K562 (cell line): ENCODE results near the gene HSD11B1L. TPM values are rescaled to one million over a fixed set of nuclear protein-coding genes. Genes with fewer than 3 reads are reported as not detected.

Experiments
- CBX3 ChIP-seq, 2 experiments: IDR thresholded peaks; 1 replicate in 1 of 2; 2 replicates in 1 of 2; pipeline ENCODE4 v1.6.1; 2012; ENCODE audit warnings: inconsistent platforms in 2 of 2, low read length in 2 of 2, borderline replicate concordance in 1 of 2, control low read depth in 1 of 2
- DACH1 ChIP-seq: fragments of 450-650 bp; IDR thresholded peaks from 2 replicates; pipeline ENCODE4 v1.6.1; 2018; ENCODE audit not compliant: partially characterized antibody
- GTF2F1 ChIP-seq: IDR thresholded peaks from 2 replicates; pipeline ENCODE4 v1.6.1; 2011; ENCODE audit warnings: low read depth, low read length, improper control_type of control experiment
- HEY1 ChIP-seq: fragments of 250-450 bp; sonication (Bioruptor Pico); IDR thresholded peaks from 2 replicates; pipeline ENCODE4 v1.5.0; 2020; ENCODE audit warnings: mild to moderate bottlenecking, moderate library complexity, borderline replicate concordance
- MAFK ChIP-seq: IDR thresholded peaks from 2 replicates; pipeline ENCODE4 v1.6.1; 2011; ENCODE audit warnings: low read length, improper control_type of control experiment
- MXI1 ChIP-seq: IDR thresholded peaks from 2 replicates; pipeline ENCODE4 v1.6.1; 2011; ENCODE audit warnings: low read depth, mild to moderate bottlenecking, improper control_type of control experiment, low read length
- NR2C2 ChIP-seq, 2 experiments: fragments of 200-800 bp in 1 of 2; sonication (Bioruptor generic) in 1 of 2; sonication (generic) in 1 of 2; formaldehyde crosslinking in 1 of 2; IDR thresholded peaks; 2 replicates each; pipeline versions ENCODE4 v1.6.1 to v1.8.0; 2016 to 2022; ENCODE audit warnings: mild to moderate bottlenecking in 1 of 2, missing compliant biosample characterization in 1 of 2, missing genetic modification characterization in 1 of 2, missing genetic modification reagents in 1 of 2
- NRF1 ChIP-seq, 2 experiments: fragments of 450-650 bp; IDR thresholded peaks in 1 of 2; conservative IDR thresholded peaks in 1 of 2; 2 replicates each; pipeline ENCODE4 v1.6.1; 2014; ENCODE audit warnings: mild to moderate bottlenecking in 2 of 2
- RAD51 ChIP-seq: fragments of 450-650 bp; IDR thresholded peaks from 2 replicates; pipeline ENCODE4 v1.7.1; 2016; ENCODE audit warnings: low read depth, mild to moderate bottlenecking, borderline replicate concordance
- SLC30A9 ChIP-seq: fragments of 250-450 bp; sonication (Bioruptor Pico); IDR thresholded peaks from 2 replicates; pipeline ENCODE4 v1.8.0; 2022; ENCODE audit warnings: mild to moderate bottlenecking, moderate library complexity
- SMAD3 ChIP-seq: fragments of 450-650 bp; formaldehyde crosslinking; conservative IDR thresholded peaks from 2 replicates; pipeline ENCODE4 v1.4.0; 2020; ENCODE audit warnings: mild to moderate bottlenecking
- TAF9B ChIP-seq: fragments of 450-650 bp; IDR thresholded peaks from 2 replicates; pipeline ENCODE4 v1.6.1; 2018; ENCODE audit warnings: mild to moderate bottlenecking; ENCODE audit not compliant: partially characterized antibody
- TAL1 ChIP-seq: fragments of 450-650 bp; IDR thresholded peaks from 2 replicates; pipeline ENCODE4 v1.6.1; 2016; ENCODE audit warnings: mild to moderate bottlenecking
- ZNF133 ChIP-seq: fragments of 250-450 bp; sonication (Bioruptor Pico); IDR thresholded peaks from 2 replicates; pipeline ENCODE4 v1.4.0; 2020; ENCODE audit warnings: mild to moderate bottlenecking
- ZNF41 ChIP-seq: fragments of 250-450 bp; sonication (Bioruptor Pico); conservative IDR thresholded peaks from 2 replicates; pipeline ENCODE4 v1.4.0; 2020; ENCODE audit warnings: mild to moderate bottlenecking
- ZSCAN32 ChIP-seq: fragments of 450-650 bp; formaldehyde crosslinking; IDR thresholded peaks from 2 replicates; pipeline ENCODE4 v1.4.0; 2020; ENCODE audit warnings: mild to moderate bottlenecking, moderate library complexity
- polyA plus RNA-seq, 8 experiments: library from polyadenylated mRNA; depleted of rRNA in 4 of 8; stranded (reverse) in 5 of 8; unstranded in 3 of 8; fragments of >200 nt; fragmentation: Nextera tagmentation in 2 of 8; fragmentation: Illumina TruSeq in 1 of 8; extraction: Ambion mirVana in 2 of 8; extraction: Trizol in 1 of 8; gene quantifications; 2 replicates each; pipeline versions ENCODE4 v1.2.1 to v1.2.3, GENCODE V29; 2011 to 2014; ENCODE audit warnings: inconsistent platforms in 1 of 8, missing spikeins in 1 of 8
- total RNA-seq, 7 experiments: library from RNA; depleted of rRNA in 6 of 7; stranded (reverse); fragments of >200 nt in 6 of 7; fragmentation: Illumina TruSeq in 2 of 7; extraction: Trizol in 2 of 7; gene quantifications; 2 replicates each; pipeline versions ENCODE4 v1.2.1 to v1.2.3, GENCODE V29; 2011 to 2021; ENCODE audit warnings: low replicate concordance in 1 of 7
- TF ChIP-seq, protein P1 (sequence below): fragments of 200-800 bp; sonication (Bioruptor generic); IDR thresholded peaks from 2 replicates; pipeline ENCODE4 v1.6.1; 2017; ENCODE audit warnings: missing genetic modification characterization, missing compliant biosample characterization
- TF ChIP-seq, protein P2 (sequence below): sonication (generic); formaldehyde crosslinking; IDR thresholded peaks from 2 replicates; pipeline ENCODE4 v1.8.0; 2022; ENCODE audit warnings: missing genetic modification reagents, mild to moderate bottlenecking, moderate library complexity, borderline replicate concordance
- TF ChIP-seq, protein P3 (sequence below): fragments of 450-650 bp; IDR thresholded peaks from 2 replicates; pipeline ENCODE4 v1.7.0; 2016; ENCODE audit warnings: borderline replicate concordance
- TF ChIP-seq, protein P4 (sequence below): sonication (generic); formaldehyde crosslinking; IDR thresholded peaks from 2 replicates; pipeline ENCODE4 v1.8.0; 2022; ENCODE audit warnings: mild to moderate bottlenecking, missing genetic modification reagents
- TF ChIP-seq, protein P5 (sequence below), 2 experiments: fragments of 450-650 bp in 1 of 2; sonication (generic) in 1 of 2; formaldehyde crosslinking; conservative IDR thresholded peaks; 2 replicates each; pipeline versions ENCODE4 v1.4.0 to v1.8.1; 2020 to 2022; ENCODE audit warnings: mild to moderate bottlenecking in 1 of 2, missing genetic modification reagents in 1 of 2

HSD11B1L gene
- total and polyA plus RNA-seq, 9 of the 15 experiments (the other 6 are each of a cell fraction or from before 2014, with no cell fraction given): 0.31 to 7.7 (median 2.3) TPM

DNA sequence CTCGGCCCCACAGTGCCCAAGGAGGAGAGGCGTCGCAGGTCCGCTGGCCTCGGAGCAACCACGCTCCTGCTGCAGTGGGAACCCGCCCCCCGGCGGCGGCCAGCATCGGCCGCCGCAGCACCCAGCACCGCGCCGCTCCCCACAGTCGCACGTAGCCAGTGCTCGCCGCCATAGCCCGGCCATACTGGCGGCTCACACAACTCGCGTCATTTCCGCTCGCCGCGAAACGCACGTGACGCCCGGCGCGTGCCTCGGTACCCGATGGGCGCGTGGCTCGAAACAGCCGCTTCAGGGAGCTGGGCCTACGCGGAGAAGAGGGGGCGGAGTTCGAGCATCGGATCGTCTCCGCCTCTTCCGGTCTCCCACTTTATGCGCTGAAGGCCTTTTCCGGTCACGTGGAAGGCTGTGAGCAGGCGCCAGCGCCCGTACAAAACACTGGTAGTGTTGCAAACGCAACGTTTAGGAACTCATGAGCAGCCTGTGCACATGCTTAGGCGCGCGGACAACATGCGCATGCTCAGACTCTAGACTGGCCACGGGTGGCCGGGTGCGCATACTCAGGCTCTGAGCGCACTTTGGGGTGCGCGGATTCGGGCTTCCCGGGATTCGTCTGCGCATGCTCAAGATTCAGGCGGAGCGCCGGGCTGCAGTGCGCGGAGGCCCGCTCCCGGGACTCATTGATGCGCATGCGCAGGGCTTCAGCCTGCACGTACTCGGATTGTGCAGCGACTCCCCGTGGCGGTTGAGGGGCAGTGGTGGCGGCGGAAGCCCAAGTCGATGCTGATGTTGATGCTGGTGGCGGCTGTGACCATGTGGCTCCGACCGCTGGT lies 39.3 kb downstream of the HSD11B1L start, which contains the start of the genes CATSPERD and LONP1 (continued):
- TF ChIP-seq, protein P1, sequence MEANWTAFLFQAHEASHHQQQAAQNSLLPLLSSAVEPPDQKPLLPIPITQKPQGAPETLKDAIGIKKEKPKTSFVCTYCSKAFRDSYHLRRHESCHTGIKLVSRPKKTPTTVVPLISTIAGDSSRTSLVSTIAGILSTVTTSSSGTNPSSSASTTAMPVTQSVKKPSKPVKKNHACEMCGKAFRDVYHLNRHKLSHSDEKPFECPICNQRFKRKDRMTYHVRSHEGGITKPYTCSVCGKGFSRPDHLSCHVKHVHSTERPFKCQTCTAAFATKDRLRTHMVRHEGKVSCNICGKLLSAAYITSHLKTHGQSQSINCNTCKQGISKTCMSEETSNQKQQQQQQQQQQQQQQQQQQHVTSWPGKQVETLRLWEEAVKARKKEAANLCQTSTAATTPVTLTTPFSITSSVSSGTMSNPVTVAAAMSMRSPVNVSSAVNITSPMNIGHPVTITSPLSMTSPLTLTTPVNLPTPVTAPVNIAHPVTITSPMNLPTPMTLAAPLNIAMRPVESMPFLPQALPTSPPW: peak; percentile 13; the same call in 1 of the 2 replicates
- TF ChIP-seq, protein P2, sequence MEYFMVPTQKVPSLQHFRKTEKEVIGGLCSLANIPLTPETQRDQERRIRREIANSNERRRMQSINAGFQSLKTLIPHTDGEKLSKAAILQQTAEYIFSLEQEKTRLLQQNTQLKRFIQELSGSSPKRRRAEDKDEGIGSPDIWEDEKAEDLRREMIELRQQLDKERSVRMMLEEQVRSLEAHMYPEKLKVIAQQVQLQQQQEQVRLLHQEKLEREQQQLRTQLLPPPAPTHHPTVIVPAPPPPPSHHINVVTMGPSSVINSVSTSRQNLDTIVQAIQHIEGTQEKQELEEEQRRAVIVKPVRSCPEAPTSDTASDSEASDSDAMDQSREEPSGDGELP (CRISPR knock-in tag): peak; percentile 95
- TF ChIP-seq NR2C2 (CRISPR knock-in tag; IDR thresholded peaks at IDR 0.05) (peak; percentile 63), NR2C2 (tag; IDR thresholded peaks at IDR 0.05) (peak; percentile 52; the same call in 1 of the 2 replicates), MAFK (peak; percentile 23; the same call in 1 of the 2 replicates), DACH1 (no peak), ZNF41 (CRISPR knock-in tag) (no peak), SMAD3 (CRISPR knock-in tag) (peak; percentile 60; the same call in 1 of the 2 replicates), TAF9B (peak; percentile 93), MXI1 (peak; percentile 87), GTF2F1 (peak; percentile 90), SLC30A9 (CRISPR knock-in tag) (no peak), ZNF133 (CRISPR knock-in tag) (no peak), ZSCAN32 (CRISPR knock-in tag) (no peak), RAD51 (peak; percentile 97), TAL1 (no peak), NRF1 (conservative IDR thresholded peaks at IDR 0.05 in 1 of 2, IDR thresholded peaks at IDR 0.05 in 1 of 2) (peak; percentile 100), HEY1 (peak; percentile 77; the same call in 1 of the 2 replicates), CBX3 (IDR thresholded peaks at IDR 0.05; ENCODE audit: borderline replicate concordance in 1 of 2, low read length in 2 of 2) (peak in 1 of 2 experiments; percentile 72; a peak in 2 of 3 replicates)
- TF ChIP-seq, protein P3, sequence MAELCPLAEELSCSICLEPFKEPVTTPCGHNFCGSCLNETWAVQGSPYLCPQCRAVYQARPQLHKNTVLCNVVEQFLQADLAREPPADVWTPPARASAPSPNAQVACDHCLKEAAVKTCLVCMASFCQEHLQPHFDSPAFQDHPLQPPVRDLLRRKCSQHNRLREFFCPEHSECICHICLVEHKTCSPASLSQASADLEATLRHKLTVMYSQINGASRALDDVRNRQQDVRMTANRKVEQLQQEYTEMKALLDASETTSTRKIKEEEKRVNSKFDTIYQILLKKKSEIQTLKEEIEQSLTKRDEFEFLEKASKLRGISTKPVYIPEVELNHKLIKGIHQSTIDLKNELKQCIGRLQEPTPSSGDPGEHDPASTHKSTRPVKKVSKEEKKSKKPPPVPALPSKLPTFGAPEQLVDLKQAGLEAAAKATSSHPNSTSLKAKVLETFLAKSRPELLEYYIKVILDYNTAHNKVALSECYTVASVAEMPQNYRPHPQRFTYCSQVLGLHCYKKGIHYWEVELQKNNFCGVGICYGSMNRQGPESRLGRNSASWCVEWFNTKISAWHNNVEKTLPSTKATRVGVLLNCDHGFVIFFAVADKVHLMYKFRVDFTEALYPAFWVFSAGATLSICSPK: no peak
- TF ChIP-seq, protein P4, sequence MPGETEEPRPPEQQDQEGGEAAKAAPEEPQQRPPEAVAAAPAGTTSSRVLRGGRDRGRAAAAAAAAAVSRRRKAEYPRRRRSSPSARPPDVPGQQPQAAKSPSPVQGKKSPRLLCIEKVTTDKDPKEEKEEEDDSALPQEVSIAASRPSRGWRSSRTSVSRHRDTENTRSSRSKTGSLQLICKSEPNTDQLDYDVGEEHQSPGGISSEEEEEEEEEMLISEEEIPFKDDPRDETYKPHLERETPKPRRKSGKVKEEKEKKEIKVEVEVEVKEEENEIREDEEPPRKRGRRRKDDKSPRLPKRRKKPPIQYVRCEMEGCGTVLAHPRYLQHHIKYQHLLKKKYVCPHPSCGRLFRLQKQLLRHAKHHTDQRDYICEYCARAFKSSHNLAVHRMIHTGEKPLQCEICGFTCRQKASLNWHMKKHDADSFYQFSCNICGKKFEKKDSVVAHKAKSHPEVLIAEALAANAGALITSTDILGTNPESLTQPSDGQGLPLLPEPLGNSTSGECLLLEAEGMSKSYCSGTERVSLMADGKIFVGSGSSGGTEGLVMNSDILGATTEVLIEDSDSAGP (CRISPR knock-in tag): no peak
- TF ChIP-seq, protein P5, sequence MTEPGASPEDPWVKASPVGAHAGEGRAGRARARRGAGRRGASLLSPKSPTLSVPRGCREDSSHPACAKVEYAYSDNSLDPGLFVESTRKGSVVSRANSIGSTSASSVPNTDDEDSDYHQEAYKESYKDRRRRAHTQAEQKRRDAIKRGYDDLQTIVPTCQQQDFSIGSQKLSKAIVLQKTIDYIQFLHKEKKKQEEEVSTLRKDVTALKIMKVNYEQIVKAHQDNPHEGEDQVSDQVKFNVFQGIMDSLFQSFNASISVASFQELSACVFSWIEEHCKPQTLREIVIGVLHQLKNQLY (CRISPR knock-in tag; conservative IDR thresholded peaks at IDR 0.05): no peak
